Measurements from ENCODE around the gene AIFM2.
"Not testable (repeated sequence)": the region's sequence is repeated elsewhere in the genome, so short reads cannot be mapped to it uniquely, and the experiment has no call there.

Gene AIFM2

GRCh38 chr10:70121281-70121949 is 11.2 kb downstream of the AIFM2 start:
- no peak for DNase-seq

GRCh38 chr10:70120417-70120816 is 12.2 kb downstream of the AIFM2 start:
- no peak for DNase-seq

- no peak for DNase-seq
These were observed 13.0 kb downstream of the AIFM2 start for GRCh38 chr10:70119623-70120022.

- no peak for DNase-seq
These were observed 13.4 kb downstream of the AIFM2 start for GRCh38 chr10:70119197-70119596.

GRCh38 chr10:70118196-70118595 is 14.4 kb downstream of the AIFM2 start:
- DNase-seq: no peak

- no peak for DNase-seq
These were observed 15.0 kb downstream of the AIFM2 start for GRCh38 chr10:70117646-70118045.

- peak in 7 of 14 donors; percentile 1 to 25 (median 6) for DNase-seq
These were observed 16.5 kb downstream of the AIFM2 start for GRCh38 chr10:70115948-70116682.

GRCh38 chr10:70114902-70115301 is 17.7 kb downstream of the AIFM2 start:
- no peak for DNase-seq

- no peak for DNase-seq
These were observed 20.6 kb downstream of the AIFM2 start for GRCh38 chr10:70112071-70112470.

GRCh38 chr10:70111496-70111895 is 21.1 kb downstream of the AIFM2 start:
- DNase-seq: no peak

- peak in 1 of 14 donors; percentile 54 for DNase-seq
These were observed 23.4 kb downstream of the AIFM2 start for GRCh38 chr10:70109064-70109729.

- no peak for DNase-seq
These were observed 25.4 kb downstream of the AIFM2 start for GRCh38 chr10:70106958-70107791.

GRCh38 chr10:70101668-70102067 is 31.0 kb downstream of the AIFM2 start:
- DNase-seq: no peak

- not testable (repeated sequence) for DNase-seq
These were observed 31.5 kb downstream of the AIFM2 start for GRCh38 chr10:70101068-70101562.

- no peak for DNase-seq
These were observed 34.4 kb downstream of the AIFM2 start for GRCh38 chr10:70098271-70098670.

- no peak for DNase-seq
These were observed 35.2 kb downstream of the AIFM2 start for GRCh38 chr10:70097459-70097858.

- no peak for DNase-seq
These were observed 35.8 kb downstream of the AIFM2 start for GRCh38 chr10:70096705-70097420.

GRCh38 chr10:70096016-70096704 is 36.5 kb downstream of the AIFM2 start:
- DNase-seq: no peak

- no peak for DNase-seq
These were observed 38.4 kb downstream of the AIFM2 start for GRCh38 chr10:70094250-70094649.

- DNase-seq: no peak
These were observed 39.2 kb downstream of the AIFM2 start for GRCh38 chr10:70093335-70093944.

- no peak for DNase-seq
These were observed 40.3 kb downstream of the AIFM2 start for GRCh38 chr10:70092389-70092718.

All from C1 segment of cervical spinal cord (tissue), 14 donors.